ENCODE data around the gene NIN. TPM values are rescaled to one million over a fixed set of nuclear protein-coding genes. Genes with fewer than 3 reads are reported as not detected.

NIN gene
- total RNA-seq, 4 donors from 2014 or later, result 22.3 to 25.5 (median 22.5) TPM

DNA sequence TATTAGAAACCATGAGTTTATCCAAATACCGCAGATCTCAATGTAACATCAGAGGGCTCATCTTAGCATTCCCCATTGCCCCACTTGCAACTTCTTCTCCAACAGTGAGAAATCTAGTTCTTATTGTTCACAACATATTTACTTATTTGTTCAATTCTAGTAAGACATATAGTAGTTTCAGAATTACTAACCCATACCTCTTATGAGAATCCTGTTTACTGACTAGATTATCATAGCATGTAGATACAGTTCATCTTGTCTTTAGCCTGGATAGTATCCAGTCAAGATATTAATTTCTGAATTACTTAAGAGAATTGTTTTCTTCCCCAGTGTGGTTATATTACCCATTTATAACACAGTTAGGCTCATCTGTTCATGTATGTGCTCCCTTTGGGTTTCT is 80.6 kb downstream of the NIN start:
- 97 to 100% methylated on average over 1 of the region's 1 CpG for WGBS, 2 donors
- Histone ChIP-seq H3K36me3 (peaks cover 0 to 3% of the 10 kb centered on the region in 2 donors), H3K27me3 (no peaks in the 10 kb centered on the region), H3K4me3 (replicated peaks in 1 of 3) (no peak overlapping the region), H3K4me1 (no peaks in the 10 kb centered on the region), H3K27ac (no peak overlapping the region), H3K9me3 (no peaks in the 10 kb centered on the region)
- no peak for DNase-seq
- TF ChIP-seq POLR2A (IDR thresholded peaks at IDR 0.05), result no peak
- TF ChIP-seq CTCF (IDR thresholded peaks at IDR 0.05), result no peak
- intact Hi-C loops (cut with DNase I), result no loop called here

DNA sequence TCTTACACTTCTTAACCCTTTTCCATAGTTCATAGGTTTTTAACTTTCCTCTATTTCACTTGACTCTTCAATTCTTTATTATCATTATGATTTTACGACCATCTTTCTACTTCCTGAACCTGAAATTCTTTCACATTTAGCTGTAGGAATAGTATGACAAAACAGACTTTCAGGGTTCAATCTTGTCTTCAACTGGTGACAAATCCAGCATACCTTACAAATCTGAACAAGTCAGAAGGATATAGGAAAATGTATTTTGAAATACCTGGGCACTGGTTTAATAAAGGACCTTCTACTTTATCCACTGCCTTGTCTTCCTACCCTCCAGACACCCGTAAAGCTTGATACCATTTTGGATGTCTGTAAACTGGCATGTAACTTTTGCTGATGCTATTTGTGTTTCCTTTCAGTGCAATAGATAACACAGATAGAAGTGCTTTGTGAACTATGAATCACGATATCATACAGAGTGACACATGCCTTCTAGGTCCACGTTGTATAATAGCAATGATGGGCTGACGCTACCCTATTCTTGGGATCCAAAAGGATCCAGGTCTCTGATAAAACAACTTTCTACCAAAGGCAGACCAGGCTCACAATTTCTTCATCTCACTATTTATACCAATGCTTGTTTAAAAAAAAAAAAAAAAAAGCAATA is 85.4 kb downstream of the NIN start:
- intact Hi-C loops (cut with DNase I), result no loop called here

GRCh38 chr14:50744231-50744630 is 86.7 kb downstream of the NIN start:
- no peaks in the 10 kb centered on the region for H3K9me3 ChIP-seq
- H3K4me1 ChIP-seq, result no peaks in the 10 kb centered on the region
- WGBS, 2 donors, result 87 to 88% methylated on average over 3 of the region's 3 CpGs
- peaks cover 0 to 3% of the 10 kb centered on the region in 2 donors for H3K36me3 ChIP-seq
- H3K27ac ChIP-seq, result no peak overlapping the region
- H3K4me3 ChIP-seq (replicated peaks in 1 of 3), result no peak overlapping the region
- intact Hi-C loops (cut with DNase I), result no loop called here
- no peaks in the 10 kb centered on the region for H3K27me3 ChIP-seq
- no peak for TF ChIP-seq POLR2A (IDR thresholded peaks at IDR 0.05)
- no peak for TF ChIP-seq CTCF (IDR thresholded peaks at IDR 0.05)
- no peak for DNase-seq

More for the DNA sequence above, 85.4 kb downstream of the NIN start:
- no peak overlapping the region for H3K27ac ChIP-seq
- no peaks in the 10 kb centered on the region for H3K9me3 ChIP-seq
- no peak for DNase-seq
- H3K27me3 ChIP-seq, result no peaks in the 10 kb centered on the region
- 94 to 97% methylated on average over 5 of the region's 5 CpGs for WGBS, 2 donors
- no peak overlapping the region for H3K4me3 ChIP-seq (replicated peaks in 1 of 3)
- no peaks in the 10 kb centered on the region for H3K4me1 ChIP-seq
- no peak for TF ChIP-seq CTCF (IDR thresholded peaks at IDR 0.05)
- no peak for TF ChIP-seq POLR2A (IDR thresholded peaks at IDR 0.05)
- H3K36me3 ChIP-seq, result peaks cover 0 to 3% of the 10 kb centered on the region in 2 donors

- peaks cover 0 to 3% of the 10 kb centered on the region in 2 donors for H3K36me3 ChIP-seq
- H3K4me3 ChIP-seq (replicated peaks in 1 of 3), result no peak overlapping the region
- H3K27ac ChIP-seq, result no peak overlapping the region
- no peaks in the 10 kb centered on the region for H3K9me3 ChIP-seq
- WGBS, 2 donors, result 69 to 71% methylated on average over 3 of the region's 3 CpGs
- DNase-seq, result no peak
- H3K4me1 ChIP-seq, result peaks cover 0 to 8% of the 10 kb centered on the region in 2 donors
- H3K27me3 ChIP-seq, result no peaks in the 10 kb centered on the region
- TF ChIP-seq POLR2A (IDR thresholded peaks at IDR 0.05) (no peak), CTCF (IDR thresholded peaks at IDR 0.05) (no peak)
- intact Hi-C loops (cut with DNase I), result no loop called here
Observed at GRCh38 chr14:50741567-50741966, 89.4 kb downstream of the NIN start.

DNA sequence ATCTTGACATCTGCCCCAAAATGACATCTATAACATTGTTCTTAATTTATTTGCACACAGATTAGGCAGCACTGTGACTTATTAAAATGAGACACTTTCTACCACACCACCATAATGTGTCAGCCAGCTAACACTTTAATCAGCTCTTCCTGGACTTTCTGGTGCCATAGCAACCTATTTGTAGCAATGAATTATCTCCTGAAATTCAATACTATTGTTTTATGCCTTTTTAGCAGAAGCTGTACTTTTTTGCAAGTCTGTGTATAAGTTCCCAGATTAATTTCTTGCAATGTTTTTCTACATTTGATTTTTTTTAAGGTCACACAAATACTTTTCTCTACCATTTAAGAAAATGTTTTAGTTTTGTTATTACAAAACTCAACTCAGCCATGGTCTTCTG is 90.1 kb downstream of the NIN start:
- Histone ChIP-seq H3K4me1 (peaks cover 4 to 14% of the 10 kb centered on the region in 2 donors), H3K36me3 (peaks cover 0 to 3% of the 10 kb centered on the region in 2 donors), H3K4me3 (replicated peaks in 1 of 3) (no peak overlapping the region), H3K27me3 (no peaks in the 10 kb centered on the region), H3K27ac (no peak overlapping the region), H3K9me3 (no peaks in the 10 kb centered on the region)
- intact Hi-C loops (cut with DNase I), result no loop called here
- TF ChIP-seq CTCF (IDR thresholded peaks at IDR 0.05) (no peak), POLR2A (IDR thresholded peaks at IDR 0.05) (no peak)
- DNase-seq, result no peak
